Astrocyte (in vitro differentiated cells and primary cell): ENCODE data around the gene VGLL4. TPM values are rescaled to one million over a fixed set of nuclear protein-coding genes. Genes with fewer than 3 reads are reported as not detected.

Experiments
- DNase-seq: peaks from one replicate; pipeline ENCODE4 v3.0.0-alpha.2; 2010; ENCODE audit warnings: low read depth
- FAIRE-seq: peaks from 2 replicates; lab custom pipeline; 2011; peaks lifted over from hg19 to GRCh38; lab: Jason Lieb, UNC
- H2AFZ ChIP-seq: 2 replicates; pipeline ENCODE4 v1.6.0; 2012; ENCODE audit warnings: low read depth, low read length, inconsistent platforms
- H3K27ac ChIP-seq: 2 replicates; pipeline ENCODE4 v1.5.1; 2011; ENCODE audit warnings: low read depth, low read length, inconsistent platforms
- H3K27me3 ChIP-seq: 2 replicates; pipeline ENCODE4 v1.6.0; 2011; ENCODE audit warnings: low read length, inconsistent platforms; ENCODE audit not compliant: insufficient read depth
- H3K36me3 ChIP-seq: 2 replicates; pipeline ENCODE4 v1.5.1; 2011; ENCODE audit warnings: low read length, inconsistent platforms; ENCODE audit not compliant: insufficient read depth
- H3K4me1 ChIP-seq: 2 replicates; pipeline ENCODE4 v1.5.1; 2011; ENCODE audit warnings: low read length, inconsistent platforms; ENCODE audit not compliant: insufficient read depth
- H3K4me2 ChIP-seq: 2 replicates; pipeline ENCODE4 v1.6.0; 2012; ENCODE audit warnings: low read length, inconsistent platforms
- H3K4me3 ChIP-seq: 2 replicates; pipeline ENCODE4 v1.5.1; 2011; ENCODE audit warnings: low read depth, mild to moderate bottlenecking, low read length, inconsistent platforms; ENCODE audit not compliant: insufficient read depth
- H3K79me2 ChIP-seq: 2 replicates; pipeline ENCODE4 v1.6.0; 2012; ENCODE audit warnings: mild to moderate bottlenecking, low read length, inconsistent platforms; ENCODE audit not compliant: insufficient read depth
- H3K9ac ChIP-seq: 2 replicates; pipeline ENCODE4 v1.6.0; 2012; ENCODE audit warnings: mild to moderate bottlenecking, low read length, inconsistent platforms
- H3K9me3 ChIP-seq: 2 replicates; pipeline ENCODE4 v1.5.1; 2012; ENCODE audit warnings: low read depth, mild to moderate bottlenecking, low read length, inconsistent platforms; ENCODE audit not compliant: insufficient read depth
- H4K20me1 ChIP-seq: 2 replicates; pipeline ENCODE4 v1.6.0; 2012; ENCODE audit warnings: low read length, inconsistent platforms; ENCODE audit not compliant: insufficient read depth
- H3K27ac Mint-ChIP-seq: one replicate; pipeline ENCODE4 v1.8.0; 2021; ENCODE audit warnings: mild to moderate bottlenecking, mixed read lengths; ENCODE audit not compliant: unreplicated experiment
- H3K27me3 Mint-ChIP-seq: one replicate; pipeline ENCODE4 v1.8.0; 2021; ENCODE audit warnings: low read depth, mixed read lengths; ENCODE audit not compliant: unreplicated experiment
- H3K36me3 Mint-ChIP-seq: one replicate; pipeline ENCODE4 v1.8.0; 2021; ENCODE audit warnings: low read depth, mixed read lengths; ENCODE audit not compliant: unreplicated experiment
- H3K4me1 Mint-ChIP-seq: one replicate; pipeline ENCODE4 v1.8.0; 2021; ENCODE audit warnings: low read depth, mixed read lengths; ENCODE audit not compliant: unreplicated experiment
- H3K4me3 Mint-ChIP-seq: one replicate; pipeline ENCODE4 v1.8.0; 2021; ENCODE audit warnings: mild to moderate bottlenecking, moderate library complexity, mixed read lengths; ENCODE audit not compliant: unreplicated experiment
- H3K9me3 Mint-ChIP-seq: one replicate; pipeline ENCODE4 v1.8.0; 2021; ENCODE audit warnings: mild to moderate bottlenecking, mixed read lengths; ENCODE audit not compliant: unreplicated experiment
- EZH2 ChIP-seq: IDR thresholded peaks from 2 replicates; pipeline ENCODE4 v1.6.1; 2012; ENCODE audit warnings: mild to moderate bottlenecking, low read length, inconsistent platforms; ENCODE audit not compliant: insufficient read depth
- total RNA-seq: library from RNA; stranded (reverse); gene quantifications from 2 replicates; pipeline ENCODE4 v1.2.1, GENCODE V29; 2021
- TF ChIP-seq, protein P1 (sequence below): IDR thresholded peaks from 2 replicates; pipeline ENCODE4 v1.5.1; 2011; ENCODE audit warnings: low read depth, mild to moderate bottlenecking, inconsistent platforms, low read length, moderate library complexity; ENCODE audit not compliant: insufficient read depth

Gene VGLL4
- total RNA-seq, 1 donor from 2014 or later, result 70.3 TPM

DNA sequence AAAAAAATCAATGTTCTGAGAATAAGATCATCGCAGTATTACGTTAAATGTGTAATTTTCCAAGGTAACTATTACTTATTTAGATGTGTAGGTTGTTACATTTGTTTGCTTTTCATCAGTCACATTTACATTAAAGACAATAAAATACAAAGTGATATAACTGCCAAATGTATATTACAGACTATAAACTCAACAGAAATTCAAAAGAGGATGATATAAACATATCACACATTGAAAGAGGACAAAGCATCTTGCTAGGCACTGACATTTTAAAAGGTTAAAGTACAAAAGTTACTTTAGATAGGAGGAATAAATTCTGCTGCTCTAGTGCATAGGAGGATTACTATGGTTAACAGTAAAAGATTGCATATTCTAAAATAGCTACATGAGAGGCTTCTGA, 16.1 kb downstream of the VGLL4 start:
- peaks cover 97% of the 10 kb centered on the region for H4K20me1 ChIP-seq
- H3K9me3 ChIP-seq, result no peaks in the 10 kb centered on the region
- no peak overlapping the region for H3K9ac ChIP-seq
- peaks cover 10% of the 10 kb centered on the region for H3K4me1 ChIP-seq
- no peak overlapping the region for H3K27ac Mint-ChIP-seq
- no peak overlapping the region for H3K4me3 Mint-ChIP-seq
- no peak for DNase-seq
- FAIRE-seq, result no peak
- no peak overlapping the region for H3K27ac ChIP-seq
- H3K27me3 Mint-ChIP-seq, result no peaks in the 10 kb centered on the region
- peaks cover 100% of the 10 kb centered on the region for H3K79me2 ChIP-seq
- no peaks in the 10 kb centered on the region for H3K9me3 Mint-ChIP-seq
- H3K27me3 ChIP-seq, result no peaks in the 10 kb centered on the region
- H3K4me1 Mint-ChIP-seq, result peaks cover 54% of the 10 kb centered on the region
- no peak overlapping the region for H2AFZ ChIP-seq
- TF ChIP-seq EZH2, result no peak
- TF ChIP-seq, protein P1, sequence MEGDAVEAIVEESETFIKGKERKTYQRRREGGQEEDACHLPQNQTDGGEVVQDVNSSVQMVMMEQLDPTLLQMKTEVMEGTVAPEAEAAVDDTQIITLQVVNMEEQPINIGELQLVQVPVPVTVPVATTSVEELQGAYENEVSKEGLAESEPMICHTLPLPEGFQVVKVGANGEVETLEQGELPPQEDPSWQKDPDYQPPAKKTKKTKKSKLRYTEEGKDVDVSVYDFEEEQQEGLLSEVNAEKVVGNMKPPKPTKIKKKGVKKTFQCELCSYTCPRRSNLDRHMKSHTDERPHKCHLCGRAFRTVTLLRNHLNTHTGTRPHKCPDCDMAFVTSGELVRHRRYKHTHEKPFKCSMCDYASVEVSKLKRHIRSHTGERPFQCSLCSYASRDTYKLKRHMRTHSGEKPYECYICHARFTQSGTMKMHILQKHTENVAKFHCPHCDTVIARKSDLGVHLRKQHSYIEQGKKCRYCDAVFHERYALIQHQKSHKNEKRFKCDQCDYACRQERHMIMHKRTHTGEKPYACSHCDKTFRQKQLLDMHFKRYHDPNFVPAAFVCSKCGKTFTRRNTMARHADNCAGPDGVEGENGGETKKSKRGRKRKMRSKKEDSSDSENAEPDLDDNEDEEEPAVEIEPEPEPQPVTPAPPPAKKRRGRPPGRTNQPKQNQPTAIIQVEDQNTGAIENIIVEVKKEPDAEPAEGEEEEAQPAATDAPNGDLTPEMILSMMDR, result no peak
- H3K36me3 ChIP-seq, result no peaks in the 10 kb centered on the region
- H3K4me3 ChIP-seq, result no peak overlapping the region
- H3K36me3 Mint-ChIP-seq, result peaks cover 19% of the 10 kb centered on the region
- no peak overlapping the region for H3K4me2 ChIP-seq

DNA sequence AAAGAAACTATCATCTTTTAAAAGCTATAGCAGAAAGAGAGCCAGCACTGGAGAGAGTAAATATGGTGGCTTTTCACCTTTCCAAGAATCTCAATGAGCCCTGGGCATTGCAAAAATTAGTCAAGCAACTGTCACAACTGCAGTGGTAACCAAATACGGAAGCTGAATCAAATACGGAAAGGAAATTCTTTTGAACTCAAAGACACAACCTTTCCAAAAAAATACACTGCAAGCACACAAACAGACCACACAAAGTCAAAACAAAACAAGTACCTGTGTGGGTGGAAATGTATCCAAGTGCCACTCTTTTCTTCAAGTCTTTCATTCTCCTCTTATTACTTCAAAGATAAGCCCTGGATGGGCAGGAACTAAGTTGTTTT, 17.6 kb downstream of the VGLL4 start:
- Histone ChIP-seq H3K9me3 (no peaks in the 10 kb centered on the region), H2AFZ (no peak overlapping the region), H4K20me1 (peaks cover 98% of the 10 kb centered on the region), H3K4me3 (no peak overlapping the region), H3K27me3 (no peaks in the 10 kb centered on the region), H3K9ac (no peak overlapping the region), H3K79me2 (peaks cover 100% of the 10 kb centered on the region), H3K36me3 (no peaks in the 10 kb centered on the region), H3K4me1 (peaks cover 10% of the 10 kb centered on the region), H3K4me2 (peak overlapping the region; percentile 9), H3K27ac (no peak overlapping the region)
- peaks cover 55% of the 10 kb centered on the region for H3K4me1 Mint-ChIP-seq
- H3K27me3 Mint-ChIP-seq, result no peaks in the 10 kb centered on the region
- no peak overlapping the region for H3K4me3 Mint-ChIP-seq
- TF ChIP-seq, protein P1, result no peak
- TF ChIP-seq EZH2, result no peak
- FAIRE-seq, result no peak
- H3K9me3 Mint-ChIP-seq, result peaks cover 1% of the 10 kb centered on the region
- H3K36me3 Mint-ChIP-seq, result peaks cover 19% of the 10 kb centered on the region
- no peak overlapping the region for H3K27ac Mint-ChIP-seq
- no peak for DNase-seq

DNA sequence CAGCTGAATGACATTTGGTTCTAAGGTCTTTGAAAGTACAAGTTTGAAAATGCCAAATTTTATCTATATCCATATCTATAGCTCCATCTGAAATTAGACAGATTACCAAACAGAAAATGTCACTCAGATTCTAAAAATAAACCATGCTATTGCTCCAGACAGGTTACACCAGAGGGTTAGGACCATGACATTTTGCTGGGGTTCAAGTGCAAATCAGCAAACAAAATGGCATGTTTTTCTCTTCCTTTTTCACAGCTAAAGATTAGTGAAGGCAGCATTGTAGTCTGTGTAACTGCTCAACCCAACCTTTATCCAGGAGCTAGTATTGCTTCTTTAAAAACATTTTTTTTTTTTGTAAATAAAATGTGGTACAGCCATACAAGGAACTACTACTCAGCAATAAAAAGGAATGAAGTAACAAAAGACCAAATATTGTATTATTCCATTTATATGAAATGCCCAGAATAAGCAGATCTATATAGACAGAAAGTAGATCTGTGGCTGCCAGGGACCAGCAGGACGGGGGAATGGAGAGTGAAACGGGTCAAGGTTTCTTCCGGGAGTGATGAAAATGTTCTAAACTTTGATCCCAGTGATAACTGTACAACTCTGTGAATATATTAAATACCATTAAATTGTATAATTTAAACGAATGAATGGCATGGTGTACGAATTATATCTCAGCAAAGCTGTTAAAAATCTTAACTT, 18.2 kb downstream of the VGLL4 start:
- Mint-ChIP-seq H3K36me3 (peaks cover 17% of the 10 kb centered on the region), H3K4me3 (no peak overlapping the region), H3K4me1 (peaks cover 52% of the 10 kb centered on the region), H3K27me3 (no peaks in the 10 kb centered on the region), H3K9me3 (peaks cover 1% of the 10 kb centered on the region), H3K27ac (no peak overlapping the region)
- Histone ChIP-seq H3K36me3 (no peaks in the 10 kb centered on the region), H3K4me2 (peak overlapping the region; percentile 9), H3K4me1 (peaks cover 10% of the 10 kb centered on the region), H3K9me3 (no peaks in the 10 kb centered on the region), H3K27ac (no peak overlapping the region), H3K27me3 (no peaks in the 10 kb centered on the region), H2AFZ (no peak overlapping the region), H3K79me2 (peaks cover 100% of the 10 kb centered on the region), H3K9ac (no peak overlapping the region), H4K20me1 (peaks cover 98% of the 10 kb centered on the region), H3K4me3 (no peak overlapping the region)
- no peak for FAIRE-seq
- DNase-seq, result no peak
- TF ChIP-seq, protein P1, result no peak
- no peak for TF ChIP-seq EZH2
